A549 (cell line): ENCODE measurements around the gene GMIP. TPM values are rescaled to one million over a fixed set of nuclear protein-coding genes. Genes with fewer than 3 reads are reported as not detected.
A peak's percentile ranks its signal among the peaks of the same experiment; 100 is the strongest.

ENCODE experiments used
- ATAC-seq, 2 experiments: fragments of 200-7000 bp in 1 of 2; fragments of >200 bp in 1 of 2; cut with Nextera tagmentation in 1 of 2; cut with Tn5 transposase in 1 of 2; 3 replicates each; pipeline versions ENCODE4 v1.8.0 to v1.9.1; 2018 to 2020; ENCODE audit warnings: mild to moderate bottlenecking in 1 of 2, moderate library complexity in 1 of 2
- CTCF ChIA-PET: fragments of 300-600 bp; sonication (Branson Sonifier 250); formaldehyde crosslinking; extraction: SDS; loops from one replicate; lab custom pipeline; 2021; ENCODE audit warnings: antibody characterized with exemption, inconsistent platforms; lab: Yijun Ruan, JAX
- POLR2A ChIA-PET: fragments of 350-600 bp; formaldehyde crosslinking; extraction: SDS; loops from one replicate; lab custom pipeline; 2021; ENCODE audit warnings: antibody characterized with exemption, inconsistent platforms; lab: Yijun Ruan, JAX
- DNase-seq, 2 experiments: peaks; one replicate each; pipeline versions ENCODE4 v3.0.0 to v3.0.0-alpha.2; 2011 to 2016; ENCODE audit warnings: low read depth in 1 of 2, low spot score in 1 of 2
- FAIRE-seq: peaks from 2 replicates; lab custom pipeline; 2011; peaks lifted over from hg19 to GRCh38; lab: Jason Lieb, UNC
- H3K27ac ChIP-seq, 2 experiments: fragments of >200 bp; sonication (Bioruptor Twin); formaldehyde crosslinking; 3 replicates each; pipeline ENCODE4 v1.5.1; 2016 to 2017
- H3K4me1 ChIP-seq: fragments of >200 bp; sonication (Bioruptor Twin); formaldehyde crosslinking; 3 replicates; pipeline ENCODE4 v1.6.1; 2016
- H3K4me2 ChIP-seq: fragments of >200 bp; sonication (Bioruptor Twin); formaldehyde crosslinking; 3 replicates; pipeline ENCODE4 v1.6.1; 2016
- H3K4me3 ChIP-seq: fragments of >200 bp; sonication (Bioruptor Twin); formaldehyde crosslinking; 3 replicates; pipeline ENCODE4 v1.5.1; 2016
- H3K9me3 ChIP-seq: fragments of >200 bp; sonication (Bioruptor Twin); formaldehyde crosslinking; 3 replicates; pipeline ENCODE4 v1.6.1; 2016
- CBX8 ChIP-seq: fragments of 200-600 bp; sonication (generic); IDR thresholded peaks from 2 replicates; pipeline ENCODE4 v1.6.1; 2016
- CTCF ChIP-seq: fragments of >200 bp; sonication (Bioruptor Twin); formaldehyde crosslinking; IDR thresholded peaks from 3 replicates; pipeline ENCODE4 v1.5.1; 2016
- EHMT2 ChIP-seq: fragments of 200-600 bp; sonication (generic); IDR thresholded peaks from 2 replicates; pipeline ENCODE4 v1.6.1; 2016; ENCODE audit warnings: antibody characterized with exemption, low read depth, mild to moderate bottlenecking, moderate library complexity
- ELK1 ChIP-seq: fragments of 150-350 bp; IDR thresholded peaks from 2 replicates; pipeline ENCODE4 v1.6.1; 2014; ENCODE audit warnings: low read depth, mild to moderate bottlenecking, low read length
- ESRRA ChIP-seq: fragments of 150-350 bp; IDR thresholded peaks from 2 replicates; pipeline ENCODE4 v1.6.1; 2014; ENCODE audit warnings: mild to moderate bottlenecking, low read length, borderline replicate concordance
- FOSB ChIP-seq: fragments of 250-450 bp; sonication (Bioruptor Pico); IDR thresholded peaks from 2 replicates; pipeline ENCODE4 v1.5.0; 2020; ENCODE audit warnings: mild to moderate bottlenecking, moderate library complexity
- HDAC2 ChIP-seq: fragments of 200-600 bp; sonication (generic); IDR thresholded peaks from 2 replicates; pipeline ENCODE4 v1.6.1; 2016
- HEYL ChIP-seq: fragments of 250-450 bp; sonication (Bioruptor Pico); IDR thresholded peaks from 2 replicates; pipeline ENCODE4 v1.8.0; 2021; ENCODE audit warnings: mild to moderate bottlenecking, moderate library complexity
- KDM1A ChIP-seq: fragments of 200-600 bp; sonication (generic); IDR thresholded peaks from 2 replicates; pipeline ENCODE4 v1.6.1; 2016; ENCODE audit warnings: low read depth, mild to moderate bottlenecking
- MAX ChIP-seq: IDR thresholded peaks from 2 replicates; pipeline ENCODE4 v1.6.1; 2012
- MYC ChIP-seq: IDR thresholded peaks from 2 replicates; pipeline ENCODE4 v1.6.1; 2012; ENCODE audit warnings: mild to moderate bottlenecking, inconsistent platforms, low read length, improper control_type of control experiment, borderline replicate concordance
- NPAS2 ChIP-seq: fragments of 250-450 bp; sonication (Bioruptor Pico); IDR thresholded peaks from 2 replicates; pipeline ENCODE4 v1.8.0; 2022; ENCODE audit warnings: mild to moderate bottlenecking, moderate library complexity, borderline replicate concordance
- POLR2A ChIP-seq: IDR thresholded peaks from 2 replicates; pipeline ENCODE4 v1.6.1; 2012; ENCODE audit warnings: mild to moderate bottlenecking, low read length
- POLR2AphosphoS2 ChIP-seq: conservative IDR thresholded peaks from 2 replicates; pipeline ENCODE4 v1.6.1; 2012; ENCODE audit warnings: low read length, improper control_type of control experiment, inconsistent platforms
- RCOR1 ChIP-seq: fragments of 150-350 bp; IDR thresholded peaks from 2 replicates; pipeline ENCODE4 v1.6.1; 2014; ENCODE audit warnings: antibody characterized with exemption, low read length, low read depth
- RNF2 ChIP-seq: fragments of 200-600 bp; sonication (generic); IDR thresholded peaks from 2 replicates; pipeline ENCODE4 v1.6.1; 2016; ENCODE audit warnings: low read depth, mild to moderate bottlenecking, antibody characterized with exemption, moderate library complexity, borderline replicate concordance
- ZFP36 ChIP-seq: fragments of 450-650 bp; IDR thresholded peaks from 2 replicates; pipeline ENCODE4 v1.6.1; 2014; ENCODE audit warnings: borderline replicate concordance; ENCODE audit not compliant: partially characterized antibody
- ZNF302 ChIP-seq: fragments of 250-450 bp; sonication (Bioruptor Pico); IDR thresholded peaks from 2 replicates; pipeline ENCODE4 v1.9.0; 2021; ENCODE audit warnings: inconsistent platforms, mild to moderate bottlenecking, moderate library complexity
- WGBS: methylation state at CpG from one replicate; pipeline ENCODE4 v1.1.6; 2017; ENCODE audit errors: missing lambda C conversion rate; 5-methylcytosine and 5-hydroxymethylcytosine counted together
- polyA plus RNA-seq, 4 experiments: library from polyadenylated mRNA; depleted of rRNA in 3 of 4; stranded (reverse); fragments of >200 nt; fragmentation: RNase III in 1 of 4; extraction: RNeasy Plus Mini Kit Qiagen cat#74134 plus additional on column Dnase treatment in 1 of 4; gene quantifications; 2 replicates in 3 of 4; 3 replicates in 1 of 4; pipeline ENCODE4 v1.2.3, GENCODE V29; 2011 to 2017
- TF ChIP-seq, protein P1 (sequence below): fragments of 450-650 bp; IDR thresholded peaks from 2 replicates; pipeline ENCODE4 v1.6.1; 2014; ENCODE audit warnings: antibody characterized with exemption
- TF ChIP-seq, protein P2 (sequence below): fragments of >200 bp; sonication (Bioruptor Twin); formaldehyde crosslinking; IDR thresholded peaks from 3 replicates; pipeline ENCODE4 v1.6.1; 2016

Gene GMIP
- polyA plus RNA-seq, 2 of the 4 experiments (the other 2 are of a cell fraction) = 1.4 to 4.1 TPM

DNA sequence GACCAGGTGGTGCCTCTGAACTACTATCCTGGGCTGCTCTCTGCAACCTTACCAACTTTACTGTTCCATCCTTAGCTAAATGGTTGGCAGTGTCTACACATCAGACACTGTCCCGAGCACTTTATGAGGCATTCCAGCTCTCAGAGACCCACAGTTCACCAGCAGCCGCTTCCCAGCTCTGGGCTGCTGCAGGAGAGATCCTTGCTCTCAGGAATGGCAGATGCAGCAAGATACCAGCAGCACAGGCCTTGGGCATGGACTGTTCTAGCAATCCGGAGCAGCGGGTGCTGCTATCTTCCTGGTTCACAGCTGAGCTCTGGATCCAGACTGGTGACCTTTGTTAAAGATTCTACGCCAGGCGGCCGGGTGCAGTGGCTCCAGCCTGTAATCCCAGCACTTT lies 12.1 kb downstream of the GMIP start (continued):
- TF ChIP-seq RNF2 = no peak
- no peak for TF ChIP-seq EHMT2
- no peak for TF ChIP-seq ZNF302 (CRISPR knock-in tag)
- no peak for TF ChIP-seq NPAS2 (CRISPR knock-in tag)
- TF ChIP-seq, protein P1, sequence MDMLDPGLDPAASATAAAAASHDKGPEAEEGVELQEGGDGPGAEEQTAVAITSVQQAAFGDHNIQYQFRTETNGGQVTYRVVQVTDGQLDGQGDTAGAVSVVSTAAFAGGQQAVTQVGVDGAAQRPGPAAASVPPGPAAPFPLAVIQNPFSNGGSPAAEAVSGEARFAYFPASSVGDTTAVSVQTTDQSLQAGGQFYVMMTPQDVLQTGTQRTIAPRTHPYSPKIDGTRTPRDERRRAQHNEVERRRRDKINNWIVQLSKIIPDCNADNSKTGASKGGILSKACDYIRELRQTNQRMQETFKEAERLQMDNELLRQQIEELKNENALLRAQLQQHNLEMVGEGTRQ = no peak
- TF ChIP-seq MAX = no peak
- no peak for TF ChIP-seq FOSB (CRISPR knock-in tag)
- no peak for TF ChIP-seq POLR2AphosphoS2
- TF ChIP-seq RCOR1 = no peak

- WGBS = 100% methylated on average over 2 of the region's 2 CpGs
- TF ChIP-seq KDM1A (peak; percentile 11; the same call in 1 of the 2 replicates), MYC (no peak)
- Histone ChIP-seq H3K27ac (no peak overlapping the region), H3K4me1 (no peaks in the 10 kb centered on the region), H3K4me2 (no peak overlapping the region), H3K9me3 (no peaks in the 10 kb centered on the region), H3K4me3 (no peak overlapping the region)
- no peak for ATAC-seq
- CTCF ChIA-PET = interaction anchor here (1.1 kb wide), 1 partner anchor 98 kb away, joined by 5 read pairs; no protein-coding TSS in a partner anchor
- FAIRE-seq = no peak
- no peak for DNase-seq
- POLR2A ChIA-PET = no interaction called here
These were observed 13.0 kb downstream of the GMIP start for GRCh38 chr19:19630426-19630825.

GRCh38 chr19:19630062-19630414 lies 13.4 kb downstream of the GMIP start:
- Histone ChIP-seq H3K4me3 (no peak overlapping the region), H3K27ac (no peak overlapping the region), H3K4me2 (no peak overlapping the region), H3K4me1 (no peaks in the 10 kb centered on the region), H3K9me3 (no peaks in the 10 kb centered on the region)
- WGBS = 100% methylated on average over 1 of the region's 11 CpGs
- FAIRE-seq = no peak
- TF ChIP-seq NPAS2 (CRISPR knock-in tag) (no peak), CTCF (no peak), MAX (no peak), ZFP36 (no peak), POLR2A (no peak), KDM1A (no peak), HEYL (CRISPR knock-in tag) (no peak), CBX8 (no peak), HDAC2 (no peak), ESRRA (no peak), ELK1 (no peak)
- TF ChIP-seq, protein P2, sequence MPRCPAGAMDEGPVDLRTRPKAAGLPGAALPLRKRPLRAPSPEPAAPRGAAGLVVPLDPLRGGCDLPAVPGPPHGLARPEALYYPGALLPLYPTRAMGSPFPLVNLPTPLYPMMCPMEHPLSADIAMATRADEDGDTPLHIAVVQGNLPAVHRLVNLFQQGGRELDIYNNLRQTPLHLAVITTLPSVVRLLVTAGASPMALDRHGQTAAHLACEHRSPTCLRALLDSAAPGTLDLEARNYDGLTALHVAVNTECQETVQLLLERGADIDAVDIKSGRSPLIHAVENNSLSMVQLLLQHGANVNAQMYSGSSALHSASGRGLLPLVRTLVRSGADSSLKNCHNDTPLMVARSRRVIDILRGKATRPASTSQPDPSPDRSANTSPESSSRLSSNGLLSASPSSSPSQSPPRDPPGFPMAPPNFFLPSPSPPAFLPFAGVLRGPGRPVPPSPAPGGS = no peak
- TF ChIP-seq, protein P1 = no peak
- no peak for DNase-seq
- POLR2A ChIA-PET = no interaction called here
- no peak for ATAC-seq
- CTCF ChIA-PET = no interaction called here
